K562 (cell line): Measurements from ENCODE around the gene GYS1. TPM values are rescaled to one million over a fixed set of nuclear protein-coding genes. Genes with fewer than 3 reads are reported as not detected.
A peak's percentile ranks its signal among the peaks of the same experiment; 100 is the strongest.

Experiments used
- ARID4B ChIP-seq: sonication (generic); formaldehyde crosslinking; IDR thresholded peaks from 2 replicates; pipeline ENCODE4 v1.8.0; 2022; ENCODE audit warnings: mild to moderate bottlenecking, missing genetic modification reagents
- ATF7 ChIP-seq: fragments of 450-650 bp; IDR thresholded peaks from 2 replicates; pipeline ENCODE4 v1.7.1; 2014; ENCODE audit warnings: mild to moderate bottlenecking, moderate library complexity
- BRD9 ChIP-seq: fragments of 450-650 bp; IDR thresholded peaks from 2 replicates; pipeline ENCODE4 v1.6.1; 2018; ENCODE audit warnings: low read depth; ENCODE audit not compliant: partially characterized antibody
- BRF2 ChIP-seq: IDR thresholded peaks from 3 replicates; pipeline ENCODE4 v1.6.1; 2011; ENCODE audit warnings: borderline replicate concordance, mild to moderate bottlenecking; ENCODE audit not compliant: insufficient read length, insufficient read depth
- CXXC5 ChIP-seq: fragments of 250-450 bp; sonication (Bioruptor Pico); IDR thresholded peaks from 2 replicates; pipeline ENCODE4 v1.8.0; 2022; ENCODE audit warnings: inconsistent platforms, mild to moderate bottlenecking, moderate library complexity
- DPF2 ChIP-seq: fragments of 450-650 bp; IDR thresholded peaks from 2 replicates; pipeline ENCODE4 v1.6.1; 2016
- ELF2 ChIP-seq: fragments of 250-450 bp; sonication (Bioruptor Pico); IDR thresholded peaks from 2 replicates; pipeline ENCODE4 v1.5.0; 2021; ENCODE audit warnings: mild to moderate bottlenecking
- FOXK1 ChIP-seq: sonication (generic); formaldehyde crosslinking; IDR thresholded peaks from 2 replicates; pipeline ENCODE4 v1.8.0; 2022; ENCODE audit warnings: missing genetic modification reagents, mild to moderate bottlenecking, borderline replicate concordance
- HCFC1 ChIP-seq: IDR thresholded peaks from 2 replicates; pipeline ENCODE4 v1.6.1; 2012; ENCODE audit warnings: low read depth, low read length, improper control_type of control experiment
- KDM1A ChIP-seq, 2 experiments: fragments of 450-650 bp; IDR thresholded peaks; 2 replicates each; pipeline ENCODE4 v1.6.1; 2016; ENCODE audit warnings: mild to moderate bottlenecking in 2 of 2
- LEF1 ChIP-seq: fragments of 450-650 bp; IDR thresholded peaks from 2 replicates; pipeline ENCODE4 v1.6.1; 2016; ENCODE audit warnings: mild to moderate bottlenecking
- MNT ChIP-seq, 2 experiments: fragments of 450-650 bp; conservative IDR thresholded peaks; 2 replicates each; pipeline ENCODE4 v1.6.1; 2017; ENCODE audit warnings: mild to moderate bottlenecking in 2 of 2, moderate library complexity in 2 of 2
- NRF1 ChIP-seq, 2 experiments: fragments of 450-650 bp; IDR thresholded peaks in 1 of 2; conservative IDR thresholded peaks in 1 of 2; 2 replicates each; pipeline ENCODE4 v1.6.1; 2014; ENCODE audit warnings: mild to moderate bottlenecking in 2 of 2
- RB1 ChIP-seq: fragments of 450-650 bp; IDR thresholded peaks from 2 replicates; pipeline ENCODE4 v1.6.1; 2017; ENCODE audit warnings: low read depth, mild to moderate bottlenecking
- SAFB ChIP-seq: fragments of 200-400 bp; formaldehyde crosslinking; IDR thresholded peaks from 2 replicates; pipeline ENCODE4 v1.6.1; 2017; ENCODE audit warnings: low read depth, low read length, borderline replicate concordance
- SPI1 ChIP-seq: IDR thresholded peaks from 2 replicates; pipeline ENCODE4 v1.6.1; 2011; ENCODE audit warnings: low read depth, low read length, control low read depth, borderline replicate concordance
- TBL1XR1 ChIP-seq, 2 experiments: IDR thresholded peaks; 2 replicates each; pipeline ENCODE4 v1.6.1; 2012; ENCODE audit warnings: improper control_type of control experiment in 2 of 2, low read length in 2 of 2, mild to moderate bottlenecking in 1 of 2
- TRIM28 ChIP-seq: fragments of 450-650 bp; IDR thresholded peaks from 2 replicates; pipeline ENCODE4 v1.6.1; 2017
- XRCC5 ChIP-seq: fragments of 200-400 bp; formaldehyde crosslinking; IDR thresholded peaks from 2 replicates; pipeline ENCODE4 v1.6.1; 2017; ENCODE audit warnings: low read depth, mild to moderate bottlenecking, low read length
- ZEB2 ChIP-seq: fragments of 450-650 bp; IDR thresholded peaks from 2 replicates; pipeline ENCODE4 v1.6.1; 2016
- ZFP30 ChIP-seq: fragments of 250-450 bp; sonication (Bioruptor Pico); IDR thresholded peaks from 2 replicates; pipeline ENCODE4 v1.8.0; 2022; ENCODE audit warnings: moderate library complexity, mild to moderate bottlenecking, inconsistent platforms, borderline replicate concordance
- ZNF316 ChIP-seq: fragments of 450-650 bp; IDR thresholded peaks from 2 replicates; pipeline ENCODE4 v1.6.1; 2016
- ZNF445 ChIP-seq: fragments of 250-450 bp; sonication (Bioruptor Pico); IDR thresholded peaks from 2 replicates; pipeline ENCODE4 v1.4.0; 2020; ENCODE audit warnings: low read depth, mild to moderate bottlenecking, moderate library complexity
- polyA plus RNA-seq, 8 experiments: library from polyadenylated mRNA; depleted of rRNA in 4 of 8; stranded (reverse) in 5 of 8; unstranded in 3 of 8; fragments of >200 nt; fragmentation: Nextera tagmentation in 2 of 8; fragmentation: Illumina TruSeq in 1 of 8; extraction: Ambion mirVana in 2 of 8; extraction: Trizol in 1 of 8; gene quantifications; 2 replicates each; pipeline versions ENCODE4 v1.2.1 to v1.2.3, GENCODE V29; 2011 to 2014; ENCODE audit warnings: inconsistent platforms in 1 of 8, missing spikeins in 1 of 8
- total RNA-seq, 7 experiments: library from RNA; depleted of rRNA in 6 of 7; stranded (reverse); fragments of >200 nt in 6 of 7; fragmentation: Illumina TruSeq in 2 of 7; extraction: Trizol in 2 of 7; gene quantifications; 2 replicates each; pipeline versions ENCODE4 v1.2.1 to v1.2.3, GENCODE V29; 2011 to 2021; ENCODE audit warnings: low replicate concordance in 1 of 7

GYS1 gene
- total and polyA plus RNA-seq, 9 of the 15 experiments (the other 6 are each of a cell fraction or from before 2014, with no cell fraction given) = 1.9 to 31.1 (median 15.2) TPM

GRCh38 chr19:48970923-48971395 lies 22.1 kb downstream of the GYS1 start (continued):
- TF ChIP-seq ARID4B (CRISPR knock-in tag) (no peak), ATF7 (peak; percentile 61; the same call in 1 of the 2 replicates), RB1 (peak; percentile 28; the same call in 1 of the 2 replicates), NRF1 (conservative IDR thresholded peaks at IDR 0.05 in 1 of 2, IDR thresholded peaks at IDR 0.05 in 1 of 2) (no peak), ZNF316 (no peak), SAFB (no peak), BRF2 (no peak), KDM1A (IDR thresholded peaks at IDR 0.05) (no peak), TBL1XR1 (IDR thresholded peaks at IDR 0.05; ENCODE audit: low read length in 2 of 2) (no peak), FOXK1 (no peak), ZFP30 (CRISPR knock-in tag) (no peak), DPF2 (no peak), ELF2 (CRISPR knock-in tag) (no peak), LEF1 (no peak), TRIM28 (no peak), ZNF445 (CRISPR knock-in tag) (no peak), HCFC1 (peak; percentile 35; the same call in 1 of the 2 replicates), CXXC5 (CRISPR knock-in tag) (peak; percentile 45; the same call in 1 of the 2 replicates), ZEB2 (no peak), XRCC5 (0 out of 2 replicates have a peak, but pooled peaks have one; percentile 82), BRD9 (peak; percentile 49), MNT (conservative IDR thresholded peaks at IDR 0.05) (peak in 1 of 2 experiments; percentile 40; a peak in 1 of 4 replicates), SPI1 (peak; percentile 83)
